Esophagus muscularis mucosa (tissue), 4 donors: ENCODE measurements around the gene SCNN1B. TPM values are rescaled to one million over a fixed set of nuclear protein-coding genes. Genes with fewer than 3 reads are reported as not detected.

Experiments used
- DNase-seq: peaks from one replicate; pipeline ENCODE4 v3.0.0-alpha.2; 2017; ENCODE audit errors: extremely low spot score
- H3K27ac ChIP-seq, 4 donors: fragments of 200-600 bp; sonication (generic); replicated peaks in 1 of 4; 1 replicate in 3 of 4; 2 replicates in 1 of 4; pipeline ENCODE4 v1.5.1; 2016 to 2019; ENCODE audit warnings: mild to moderate bottlenecking in 1 of 4
- H3K27me3 ChIP-seq, 4 donors: fragments of 200-600 bp; sonication (generic); one replicate each; pipeline versions ENCODE4 v1.5.1 to v1.6.0; 2016 to 2019
- H3K36me3 ChIP-seq, 4 donors: fragments of 200-600 bp; sonication (generic); one replicate each; pipeline ENCODE4 v1.5.1; 2016 to 2019
- H3K4me1 ChIP-seq, 4 donors: fragments of 200-600 bp; sonication (generic); one replicate each; pipeline ENCODE4 v1.5.1; 2016 to 2019
- H3K4me3 ChIP-seq, 4 donors: fragments of 200-600 bp; sonication (generic); 1 replicate in 2 of 4; 2 replicates in 2 of 4; pipeline ENCODE4 v1.5.1; 2016 to 2019; ENCODE audit warnings: mild to moderate bottlenecking in 4 of 4, moderate library complexity in 1 of 4
- H3K9me3 ChIP-seq, 4 donors: fragments of 200-600 bp; sonication (generic); 1 replicate in 3 of 4; 2 replicates in 1 of 4; pipeline ENCODE4 v1.5.1; 2016 to 2019
- CTCF ChIP-seq, 3 experiments: fragments of 200-600 bp in 2 of 3; fragments of 450-650 bp in 1 of 3; sonication (generic) in 2 of 3; IDR thresholded peaks; one replicate each; pipeline ENCODE4 v1.5.1; 2017 to 2019; ENCODE audit warnings: antibody characterized with exemption in 3 of 3, mild to moderate bottlenecking in 2 of 3, moderate library complexity in 1 of 3
- EP300 ChIP-seq: sonication (generic); formaldehyde crosslinking; IDR thresholded peaks from one replicate; pipeline ENCODE4 v1.6.1; 2017; ENCODE audit warnings: antibody characterized with exemption
- POLR2A ChIP-seq: fragments of 450-650 bp; IDR thresholded peaks from one replicate; pipeline ENCODE4 v1.6.1; 2017; ENCODE audit warnings: antibody characterized with exemption, moderate library complexity, mild to moderate bottlenecking, low read depth
- POLR2AphosphoS5 ChIP-seq, 2 donors: sonication (generic); formaldehyde crosslinking; IDR thresholded peaks; one replicate each; pipeline ENCODE4 v1.6.1; 2017; ENCODE audit warnings: antibody characterized with exemption in 2 of 2
- whole genome bisulfite sequencing: methylation state at CpG from one replicate; pipeline ENCODE4 v1.1.5; 2018; 5-methylcytosine and 5-hydroxymethylcytosine counted together
- intact Hi-C: fragments of 100-400 bp; cut with DNase I; formaldehyde crosslinking; loops from one replicate; pipeline ENCODE4 v1.15.1; 2023
- total RNA-seq, 4 donors: library from RNA; depleted of rRNA; stranded (reverse); fragments of >200 nt; gene quantifications; one replicate each; pipeline versions ENCODE4 v1.1.0 to v1.2.1, GENCODE V29; 2016

The SCNN1B gene
- total RNA-seq, 4 donors from 2014 or later: 1.2 to 4.2 (median 4.0) TPM

GRCh38 chr16:23276821-23277220, 25.3 kb upstream of the SCNN1B start:
- H3K9me3 ChIP-seq: no peaks in the 10 kb centered on the region
- H3K27ac ChIP-seq: no peak overlapping the region
- H3K4me3 ChIP-seq: no peak overlapping the region
- no peak for DNase-seq
- H3K27me3 ChIP-seq: peaks cover 0 to 43% (median 0%) of the 10 kb centered on the region in 4 donors
- no peaks in the 10 kb centered on the region for H3K36me3 ChIP-seq
- intact Hi-C loops: no loop called here
- TF ChIP-seq POLR2AphosphoS5 (IDR thresholded peaks at IDR 0.05) (no peak), EP300 (no peak), CTCF (IDR thresholded peaks at IDR 0.05) (no peak), POLR2A (no peak)
- H3K4me1 ChIP-seq: peaks cover 0 to 3% (median 0%) of the 10 kb centered on the region in 4 donors
- 56% methylated on average over 4 of the region's 4 CpGs for WGBS

- H3K27me3 ChIP-seq: peaks cover 0 to 53% (median 0%) of the 10 kb centered on the region in 4 donors
- TF ChIP-seq EP300 (no peak), CTCF (IDR thresholded peaks at IDR 0.05) (no peak), POLR2AphosphoS5 (IDR thresholded peaks at IDR 0.05) (no peak), POLR2A (no peak)
- H3K27ac ChIP-seq: no peak overlapping the region
- H3K4me1 ChIP-seq: peaks cover 0 to 3% (median 0%) of the 10 kb centered on the region in 4 donors
- intact Hi-C loops: no loop called here
- H3K9me3 ChIP-seq: no peaks in the 10 kb centered on the region
- DNase-seq: no peak
- no peaks in the 10 kb centered on the region for H3K36me3 ChIP-seq
- H3K4me3 ChIP-seq: no peak overlapping the region
- whole genome bisulfite sequencing: 39% methylated on average over 2 of the region's 2 CpGs
These were observed 24.1 kb upstream of the SCNN1B start for GRCh38 chr16:23278031-23278430.

- no peak for DNase-seq
These were observed 22.4 kb upstream of the SCNN1B start for GRCh38 chr16:23279721-23280153.

GRCh38 chr16:23280483-23280967, 21.6 kb upstream of the SCNN1B start:
- no peaks in the 10 kb centered on the region for H3K9me3 ChIP-seq
- peaks cover 0 to 48% (median 0%) of the 10 kb centered on the region in 4 donors for H3K27me3 ChIP-seq
- peaks cover 0 to 3% (median 0%) of the 10 kb centered on the region in 4 donors for H3K4me1 ChIP-seq
- no peaks in the 10 kb centered on the region for H3K36me3 ChIP-seq
- 69% methylated on average over 6 of the region's 6 CpGs for WGBS
- DNase-seq: no peak
- TF ChIP-seq POLR2AphosphoS5 (IDR thresholded peaks at IDR 0.05) (no peak), POLR2A (no peak), EP300 (no peak)
- H3K4me3 ChIP-seq: no peak overlapping the region
- no peak overlapping the region for H3K27ac ChIP-seq
- intact Hi-C loops: no loop called here

More at GRCh38 chr16:23279721-23280153, 22.4 kb upstream of the SCNN1B start:
- H3K4me3 ChIP-seq: no peak overlapping the region
- H3K27me3 ChIP-seq: peaks cover 0 to 56% (median 0%) of the 10 kb centered on the region in 4 donors
- H3K9me3 ChIP-seq: no peaks in the 10 kb centered on the region
- intact Hi-C loops: no loop called here
- peaks cover 0 to 3% (median 0%) of the 10 kb centered on the region in 4 donors for H3K4me1 ChIP-seq
- H3K27ac ChIP-seq: no peak overlapping the region
- H3K36me3 ChIP-seq: no peaks in the 10 kb centered on the region
- TF ChIP-seq POLR2AphosphoS5 (IDR thresholded peaks at IDR 0.05) (no peak), CTCF (IDR thresholded peaks at IDR 0.05) (no peak), EP300 (no peak), POLR2A (no peak)
- WGBS: 17% methylated on average over 9 of the region's 9 CpGs

GRCh38 chr16:23282568-23282967, 19.5 kb upstream of the SCNN1B start:
- intact Hi-C loops: no loop called here
- DNase-seq: no peak
- 100% methylated on average over 1 of the region's 1 CpG for WGBS
- H3K4me3 ChIP-seq: no peak overlapping the region
- peaks cover 0 to 39% (median 0%) of the 10 kb centered on the region in 4 donors for H3K27me3 ChIP-seq
- H3K27ac ChIP-seq: no peak overlapping the region
- H3K9me3 ChIP-seq: no peaks in the 10 kb centered on the region
- H3K4me1 ChIP-seq: peaks cover 0 to 3% (median 0%) of the 10 kb centered on the region in 4 donors
- TF ChIP-seq CTCF (IDR thresholded peaks at IDR 0.05) (no peak), POLR2A (no peak), EP300 (no peak), POLR2AphosphoS5 (IDR thresholded peaks at IDR 0.05) (no peak)
- no peaks in the 10 kb centered on the region for H3K36me3 ChIP-seq
